22Rv1 (cell line): ENCODE measurements around the gene CFAP46.

Experiments
- ZFX ChIP-seq: fragments of 450-650 bp; IDR thresholded peaks from 2 replicates; pipeline ENCODE4 v1.6.1; 2017; ENCODE audit warnings: antibody characterized with exemption, borderline replicate concordance
- TF ChIP-seq, protein P1 (sequence below): fragments of 450-650 bp; IDR thresholded peaks from 2 replicates; pipeline ENCODE4 v1.5.1; 2017; ENCODE audit warnings: mild to moderate bottlenecking

DNA sequence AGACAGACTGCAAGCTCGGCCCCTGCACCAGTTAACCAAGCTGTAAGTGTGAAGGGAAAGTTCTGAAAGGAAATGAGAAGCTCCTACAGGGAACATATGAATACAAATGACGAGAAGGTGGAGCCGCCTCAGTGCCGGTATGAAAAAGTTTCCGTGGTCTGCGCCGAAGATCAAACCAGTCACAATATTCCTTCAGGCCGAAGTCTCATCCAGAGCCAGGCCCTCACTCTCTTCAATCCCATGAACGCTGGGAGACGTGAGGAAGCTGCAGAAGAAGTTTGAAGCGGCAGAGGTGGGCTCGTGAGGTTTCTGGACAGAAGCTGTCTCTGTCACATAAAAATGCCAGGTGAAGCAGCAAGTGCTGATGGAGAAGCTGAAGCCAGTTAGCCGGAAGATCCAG, 71.9 kb downstream of the CFAP46 start:
- TF ChIP-seq, protein P1, sequence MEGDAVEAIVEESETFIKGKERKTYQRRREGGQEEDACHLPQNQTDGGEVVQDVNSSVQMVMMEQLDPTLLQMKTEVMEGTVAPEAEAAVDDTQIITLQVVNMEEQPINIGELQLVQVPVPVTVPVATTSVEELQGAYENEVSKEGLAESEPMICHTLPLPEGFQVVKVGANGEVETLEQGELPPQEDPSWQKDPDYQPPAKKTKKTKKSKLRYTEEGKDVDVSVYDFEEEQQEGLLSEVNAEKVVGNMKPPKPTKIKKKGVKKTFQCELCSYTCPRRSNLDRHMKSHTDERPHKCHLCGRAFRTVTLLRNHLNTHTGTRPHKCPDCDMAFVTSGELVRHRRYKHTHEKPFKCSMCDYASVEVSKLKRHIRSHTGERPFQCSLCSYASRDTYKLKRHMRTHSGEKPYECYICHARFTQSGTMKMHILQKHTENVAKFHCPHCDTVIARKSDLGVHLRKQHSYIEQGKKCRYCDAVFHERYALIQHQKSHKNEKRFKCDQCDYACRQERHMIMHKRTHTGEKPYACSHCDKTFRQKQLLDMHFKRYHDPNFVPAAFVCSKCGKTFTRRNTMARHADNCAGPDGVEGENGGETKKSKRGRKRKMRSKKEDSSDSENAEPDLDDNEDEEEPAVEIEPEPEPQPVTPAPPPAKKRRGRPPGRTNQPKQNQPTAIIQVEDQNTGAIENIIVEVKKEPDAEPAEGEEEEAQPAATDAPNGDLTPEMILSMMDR, result no peak
- no peak for TF ChIP-seq ZFX
